HL-60/S4 treated with retinoic acid at 250 ng/mL for 4 days and 3 days (cell line): ENCODE measurements around the gene TMOD1.
"Not testable (repeated sequence)": the region's sequence is repeated elsewhere in the genome, so short reads cannot be mapped to it uniquely, and the experiment has no call there.

ENCODE experiments used
- in situ Hi-C: fragments of 300-500 bp; cut with MboI; formaldehyde crosslinking; loops from 2 replicates; pipeline ENCODE4 v1.7.0; 2022; ENCODE audit warnings: low sequenced_read_pairs

The TMOD1 gene

GRCh38 chr9:97497558-97498375 lies 3.7 kb upstream of the TMOD1 start:
- in situ Hi-C loops = not testable (repeated sequence)

GRCh38 chr9:97498846-97499245 lies 2.6 kb upstream of the TMOD1 start:
- in situ Hi-C loops = not testable (repeated sequence)

GRCh38 chr9:97500263-97500662 lies 1.2 kb upstream of the TMOD1 start:
- in situ Hi-C loops = no loop called here

GRCh38 chr9:97500765-97501176 lies 695 bp upstream of the TMOD1 start:
- in situ Hi-C loops = no loop called here

- in situ Hi-C loops = no loop called here
These were observed 431 bp downstream of the TMOD1 start for GRCh38 chr9:97501972-97502221.

GRCh38 chr9:97502222-97502983 lies 937 bp downstream of the TMOD1 start:
- in situ Hi-C loops = no loop called here

GRCh38 chr9:97502984-97503861 lies 1.8 kb downstream of the TMOD1 start:
- in situ Hi-C loops = no loop called here

- in situ Hi-C loops = no loop called here
These were observed 2.4 kb downstream of the TMOD1 start for GRCh38 chr9:97503862-97504210.

GRCh38 chr9:97504381-97505216 lies 3.1 kb downstream of the TMOD1 start:
- in situ Hi-C loops = no loop called here

GRCh38 chr9:97505845-97506244 lies 4.4 kb downstream of the TMOD1 start:
- in situ Hi-C loops = no loop called here

- in situ Hi-C loops = no loop called here
These were observed 4.8 kb downstream of the TMOD1 start for GRCh38 chr9:97506306-97506705.

- in situ Hi-C loops = no loop called here
These were observed 5.3 kb downstream of the TMOD1 start for GRCh38 chr9:97506787-97507186.

GRCh38 chr9:97507428-97507984 lies 6.0 kb downstream of the TMOD1 start:
- in situ Hi-C loops = no loop called here

GRCh38 chr9:97508852-97509251 lies 7.4 kb downstream of the TMOD1 start:
- in situ Hi-C loops = no loop called here

GRCh38 chr9:97510797-97511654 lies 9.6 kb downstream of the TMOD1 start:
- in situ Hi-C loops = no loop called here

- in situ Hi-C loops = no loop called here
These were observed 10.4 kb downstream of the TMOD1 start for GRCh38 chr9:97511655-97512427.

GRCh38 chr9:97512966-97513560 lies 11.6 kb downstream of the TMOD1 start:
- in situ Hi-C loops = no loop called here

GRCh38 chr9:97514531-97514930 lies 13.1 kb downstream of the TMOD1 start:
- in situ Hi-C loops = no loop called here
